Measurements from ENCODE around the gene OR6B1. TPM values are rescaled to one million over a fixed set of nuclear protein-coding genes. Genes with fewer than 3 reads are reported as not detected.

The OR6B1 gene
- polyA plus RNA-seq, 1 donor from 2014 or later: not detected

- no peak overlapping the region for H3K27ac ChIP-seq (ENCODE audit: low read length)
- H3K9me3 ChIP-seq (ENCODE audit: low read length): peaks cover 4% of the 10 kb centered on the region
- no peaks in the 10 kb centered on the region for H3K79me2 ChIP-seq (replicated peaks; ENCODE audit: insufficient read depth, low read length)
- H3K4me3 ChIP-seq (ENCODE audit: low read length): no peak overlapping the region
- H3K9ac ChIP-seq (ENCODE audit: low read length): no peak overlapping the region
- no peaks in the 10 kb centered on the region for H4K20me1 ChIP-seq (ENCODE audit: insufficient read depth)
- H3K36me3 ChIP-seq (ENCODE audit: insufficient read depth, low read length): no peaks in the 10 kb centered on the region
- no peak overlapping the region for H3K4me2 ChIP-seq (ENCODE audit: low read length)
- H3K27me3 ChIP-seq (ENCODE audit: insufficient read depth, low read depth, low read length): no peaks in the 10 kb centered on the region
- TF ChIP-seq MXI1 (conservative IDR thresholded peaks at IDR 0.05; ENCODE audit: poor library complexity, severe bottlenecking) (no peak), EZH2 (IDR thresholded peaks at IDR 0.05; ENCODE audit: borderline replicate concordance, insufficient read depth, low read length, poor library complexity, severe bottlenecking) (no peak), SMC3 (conservative IDR thresholded peaks at IDR 0.05; ENCODE audit: poor library complexity) (no peak), TAF1 (IDR thresholded peaks at IDR 0.05; ENCODE audit: low read depth) (no peak), POLR2AphosphoS5 (IDR thresholded peaks at IDR 0.05) (no peak), EP300 (conservative IDR thresholded peaks at IDR 0.05; ENCODE audit: poor library complexity, severe bottlenecking) (no peak), RAD21 (conservative IDR thresholded peaks at IDR 0.05) (no peak), CTCF (IDR thresholded peaks at IDR 0.05; ENCODE audit: poor library complexity, severe bottlenecking) (no peak)
- TF ChIP-seq, protein P1, sequence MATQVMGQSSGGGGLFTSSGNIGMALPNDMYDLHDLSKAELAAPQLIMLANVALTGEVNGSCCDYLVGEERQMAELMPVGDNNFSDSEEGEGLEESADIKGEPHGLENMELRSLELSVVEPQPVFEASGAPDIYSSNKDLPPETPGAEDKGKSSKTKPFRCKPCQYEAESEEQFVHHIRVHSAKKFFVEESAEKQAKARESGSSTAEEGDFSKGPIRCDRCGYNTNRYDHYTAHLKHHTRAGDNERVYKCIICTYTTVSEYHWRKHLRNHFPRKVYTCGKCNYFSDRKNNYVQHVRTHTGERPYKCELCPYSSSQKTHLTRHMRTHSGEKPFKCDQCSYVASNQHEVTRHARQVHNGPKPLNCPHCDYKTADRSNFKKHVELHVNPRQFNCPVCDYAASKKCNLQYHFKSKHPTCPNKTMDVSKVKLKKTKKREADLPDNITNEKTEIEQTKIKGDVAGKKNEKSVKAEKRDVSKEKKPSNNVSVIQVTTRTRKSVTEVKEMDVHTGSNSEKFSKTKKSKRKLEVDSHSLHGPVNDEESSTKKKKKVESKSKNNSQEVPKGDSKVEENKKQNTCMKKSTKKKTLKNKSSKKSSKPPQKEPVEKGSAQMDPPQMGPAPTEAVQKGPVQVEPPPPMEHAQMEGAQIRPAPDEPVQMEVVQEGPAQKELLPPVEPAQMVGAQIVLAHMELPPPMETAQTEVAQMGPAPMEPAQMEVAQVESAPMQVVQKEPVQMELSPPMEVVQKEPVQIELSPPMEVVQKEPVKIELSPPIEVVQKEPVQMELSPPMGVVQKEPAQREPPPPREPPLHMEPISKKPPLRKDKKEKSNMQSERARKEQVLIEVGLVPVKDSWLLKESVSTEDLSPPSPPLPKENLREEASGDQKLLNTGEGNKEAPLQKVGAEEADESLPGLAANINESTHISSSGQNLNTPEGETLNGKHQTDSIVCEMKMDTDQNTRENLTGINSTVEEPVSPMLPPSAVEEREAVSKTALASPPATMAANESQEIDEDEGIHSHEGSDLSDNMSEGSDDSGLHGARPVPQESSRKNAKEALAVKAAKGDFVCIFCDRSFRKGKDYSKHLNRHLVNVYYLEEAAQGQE (IDR thresholded peaks at IDR 0.05; ENCODE audit: borderline replicate concordance): no peak
- no peaks in the 10 kb centered on the region for H3F3A ChIP-seq (ENCODE audit: insufficient read depth, low read length, poor library complexity, severe bottlenecking)
- no peaks in the 10 kb centered on the region for H3K9me2 ChIP-seq (ENCODE audit: insufficient read depth, low read length)
- H2AFZ ChIP-seq (ENCODE audit: low read depth, low read length): no peak overlapping the region
Measured at GRCh38 chr7:144011458-144012230, 11.5 kb downstream of the OR6B1 start.

GRCh38 chr7:144018065-144018464 is 17.9 kb downstream of the OR6B1 start:
- H3K79me2 ChIP-seq (replicated peaks; ENCODE audit: insufficient read depth, low read length): no peaks in the 10 kb centered on the region
- TF ChIP-seq SMC3 (conservative IDR thresholded peaks at IDR 0.05; ENCODE audit: poor library complexity): no peak
- no peak for TF ChIP-seq TAF1 (IDR thresholded peaks at IDR 0.05; ENCODE audit: low read depth)
- no peak for TF ChIP-seq POLR2AphosphoS5 (IDR thresholded peaks at IDR 0.05)
- TF ChIP-seq, protein P1 (IDR thresholded peaks at IDR 0.05; ENCODE audit: borderline replicate concordance): no peak
- TF ChIP-seq RAD21 (conservative IDR thresholded peaks at IDR 0.05): no peak
- no peak for TF ChIP-seq CTCF (IDR thresholded peaks at IDR 0.05; ENCODE audit: poor library complexity, severe bottlenecking)
- no peak for TF ChIP-seq EZH2 (IDR thresholded peaks at IDR 0.05; ENCODE audit: borderline replicate concordance, insufficient read depth, low read length, poor library complexity, severe bottlenecking)
- TF ChIP-seq MXI1 (conservative IDR thresholded peaks at IDR 0.05; ENCODE audit: poor library complexity, severe bottlenecking): no peak
- TF ChIP-seq EP300 (conservative IDR thresholded peaks at IDR 0.05; ENCODE audit: poor library complexity, severe bottlenecking): no peak
- no peak overlapping the region for H3K4me2 ChIP-seq (ENCODE audit: low read length)

More at GRCh38 chr7:144018065-144018464, 17.9 kb downstream of the OR6B1 start:
- no peak overlapping the region for H2AFZ ChIP-seq (ENCODE audit: low read depth, low read length)
- H3K9ac ChIP-seq (ENCODE audit: low read length): no peak overlapping the region
- no peaks in the 10 kb centered on the region for H3F3A ChIP-seq (ENCODE audit: insufficient read depth, low read length, poor library complexity, severe bottlenecking)
- no peaks in the 10 kb centered on the region for H3K27me3 ChIP-seq (ENCODE audit: insufficient read depth, low read depth, low read length)
- no peaks in the 10 kb centered on the region for H3K9me2 ChIP-seq (ENCODE audit: insufficient read depth, low read length)
- no peak overlapping the region for H3K27ac ChIP-seq (ENCODE audit: low read length)
- H3K9me3 ChIP-seq (ENCODE audit: low read length): no peaks in the 10 kb centered on the region
- no peaks in the 10 kb centered on the region for H4K20me1 ChIP-seq (ENCODE audit: insufficient read depth)
- no peaks in the 10 kb centered on the region for H3K36me3 ChIP-seq (ENCODE audit: insufficient read depth, low read length)
- no peak overlapping the region for H3K4me3 ChIP-seq (ENCODE audit: low read length)

All from neural cell (in vitro differentiated cells).